Hepatocyte (in vitro differentiated cells): ENCODE results near the gene MORC1.

Source experiments
- EZH2 ChIP-seq: fragments of 200-600 bp; sonication (generic); IDR thresholded peaks from 2 replicates; pipeline ENCODE4 v1.6.1; 2016; ENCODE audit warnings: antibody characterized with exemption, mild to moderate bottlenecking, borderline replicate concordance
- EZH2phosphoT487 ChIP-seq: fragments of 200-600 bp; sonication (generic); IDR thresholded peaks from one replicate; pipeline ENCODE4 v1.6.1; 2018; ENCODE audit warnings: antibody characterized with exemption, mild to moderate bottlenecking, low read depth, moderate library complexity; ENCODE audit not compliant: unreplicated experiment, severe bottlenecking
- TF ChIP-seq, protein P1 (sequence below): fragments of 200-600 bp; sonication (generic); IDR thresholded peaks from 2 replicates; pipeline ENCODE4 v1.5.1; 2016; ENCODE audit warnings: antibody characterized with exemption, mild to moderate bottlenecking; ENCODE audit not compliant: poor library complexity

DNA sequence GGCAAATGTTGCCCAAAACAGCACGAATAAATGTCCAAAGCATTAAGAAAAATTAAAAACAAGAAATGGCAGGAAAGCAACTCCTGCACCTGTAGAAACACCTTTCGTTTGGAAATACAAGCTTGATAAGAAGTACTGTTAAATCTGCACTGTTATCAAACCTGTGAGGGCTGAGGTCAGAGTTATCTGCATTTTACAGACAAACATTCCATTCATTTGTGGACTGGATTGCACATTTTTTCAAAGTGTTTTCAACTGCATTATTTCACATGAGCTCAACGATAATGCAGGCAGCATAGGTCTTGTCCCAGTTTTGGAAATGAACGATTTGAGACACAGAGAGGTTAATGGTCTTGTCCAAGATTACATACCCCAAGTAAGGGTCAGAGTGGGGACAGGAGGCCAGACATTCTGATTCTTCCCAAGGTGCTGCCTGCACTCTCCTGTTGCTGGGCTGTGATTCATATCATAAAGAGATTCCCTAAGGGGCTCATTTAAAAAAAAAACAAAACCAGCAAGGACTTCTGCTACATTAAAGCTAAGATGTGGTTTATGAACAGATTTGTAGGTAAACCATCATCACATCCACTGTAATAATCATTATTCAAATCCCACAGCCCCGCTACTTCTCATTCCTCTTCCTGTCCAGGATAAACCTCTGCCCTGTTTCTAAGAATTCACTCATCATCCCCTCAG lies 177.2 kb downstream of the MORC1 start:
- TF ChIP-seq, protein P1, sequence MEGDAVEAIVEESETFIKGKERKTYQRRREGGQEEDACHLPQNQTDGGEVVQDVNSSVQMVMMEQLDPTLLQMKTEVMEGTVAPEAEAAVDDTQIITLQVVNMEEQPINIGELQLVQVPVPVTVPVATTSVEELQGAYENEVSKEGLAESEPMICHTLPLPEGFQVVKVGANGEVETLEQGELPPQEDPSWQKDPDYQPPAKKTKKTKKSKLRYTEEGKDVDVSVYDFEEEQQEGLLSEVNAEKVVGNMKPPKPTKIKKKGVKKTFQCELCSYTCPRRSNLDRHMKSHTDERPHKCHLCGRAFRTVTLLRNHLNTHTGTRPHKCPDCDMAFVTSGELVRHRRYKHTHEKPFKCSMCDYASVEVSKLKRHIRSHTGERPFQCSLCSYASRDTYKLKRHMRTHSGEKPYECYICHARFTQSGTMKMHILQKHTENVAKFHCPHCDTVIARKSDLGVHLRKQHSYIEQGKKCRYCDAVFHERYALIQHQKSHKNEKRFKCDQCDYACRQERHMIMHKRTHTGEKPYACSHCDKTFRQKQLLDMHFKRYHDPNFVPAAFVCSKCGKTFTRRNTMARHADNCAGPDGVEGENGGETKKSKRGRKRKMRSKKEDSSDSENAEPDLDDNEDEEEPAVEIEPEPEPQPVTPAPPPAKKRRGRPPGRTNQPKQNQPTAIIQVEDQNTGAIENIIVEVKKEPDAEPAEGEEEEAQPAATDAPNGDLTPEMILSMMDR = no peak
- TF ChIP-seq EZH2 (no peak), EZH2phosphoT487 (no peak)
